ENCODE measurements around the gene CCM2L. TPM values are rescaled to one million over a fixed set of nuclear protein-coding genes. Genes with fewer than 3 reads are reported as not detected.

The CCM2L gene
- total and polyA plus RNA-seq, 2 donors (not counting 1 experiment from before 2014, with no cell fraction given), result not detected

DNA sequence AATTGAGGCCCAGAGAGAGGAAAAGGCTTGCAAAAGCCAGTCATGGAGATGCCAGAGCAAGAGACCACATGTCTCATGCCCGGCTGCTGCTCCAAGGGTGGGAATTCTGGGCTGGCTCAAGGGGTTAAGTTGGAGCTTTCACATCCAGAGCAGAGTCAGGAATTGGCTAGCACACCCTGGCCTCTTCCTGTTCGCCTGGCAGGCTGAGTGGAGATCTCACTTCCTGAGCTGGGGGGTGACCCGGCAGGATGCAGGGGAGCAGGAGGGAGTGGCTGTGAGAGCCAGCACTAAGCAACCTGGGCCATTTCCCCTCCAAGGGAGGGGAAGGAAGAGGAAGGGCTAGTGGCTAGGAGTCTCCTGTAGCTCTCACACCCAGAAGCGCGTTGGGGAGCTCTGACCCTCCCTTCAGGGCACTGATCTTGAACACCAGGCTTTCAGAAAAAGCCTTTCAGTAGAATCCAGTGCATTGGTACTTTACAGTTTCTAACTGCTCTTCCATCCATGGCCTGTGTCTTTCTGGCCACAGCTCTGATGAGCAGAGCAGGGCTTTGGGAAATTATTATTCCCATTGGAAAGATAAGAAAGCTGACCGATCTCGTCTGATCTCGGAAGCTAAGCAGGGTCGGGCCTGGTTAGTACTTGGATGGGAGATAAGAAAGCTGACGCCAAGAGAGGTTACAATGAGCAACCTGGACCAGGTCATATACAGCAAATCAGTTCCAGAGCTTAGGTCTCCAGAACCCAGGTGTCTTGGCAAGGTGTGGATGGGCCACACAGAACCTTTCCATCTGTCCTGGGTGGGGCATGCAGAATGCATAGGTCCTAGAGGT, 2.2 kb upstream of the CCM2L start:
- 50% methylated on average over 9 of the region's 10 CpGs for WGBS (ENCODE audit: insufficient coverage)
- no peak overlapping the region for H3K4me3 Mint-ChIP-seq
- no peaks in the 10 kb centered on the region for H3K9me3 ChIP-seq (ENCODE audit: control extremely low read depth in 1 of 3, control insufficient read depth in 2 of 3, insufficient read depth in 1 of 3, low read length in 2 of 3)
- no peak overlapping the region for H3K4me3 ChIP-seq (ENCODE audit: control extremely low read depth in 1 of 5, extremely low read depth in 1 of 5, insufficient read depth in 1 of 5, low read depth in 2 of 5, low read length in 4 of 5)
- intact Hi-C loops (cut with micrococcal nuclease), result no loop called here
- H3K79me2 ChIP-seq (ENCODE audit: control insufficient read depth, insufficient read depth, low read length), result no peaks in the 10 kb centered on the region
- TF ChIP-seq EZH2 (IDR thresholded peaks at IDR 0.05; ENCODE audit: borderline replicate concordance, insufficient read depth, low read depth, low read length, poor library complexity, severe bottlenecking) (no peak), CTCF (IDR thresholded peaks at IDR 0.05) (no peak)
- H3K27ac Mint-ChIP-seq, result no peak overlapping the region
- H2AFZ ChIP-seq (ENCODE audit: insufficient read depth, low read depth, low read length, poor library complexity, severe bottlenecking), result no peak overlapping the region
- H3K27me3 ChIP-seq (replicated peaks in 1 of 4; ENCODE audit: control extremely low read depth in 1 of 4, control insufficient read depth in 3 of 4, insufficient read depth in 4 of 4, low read length in 3 of 4), result peaks cover 0 to 8% (median 0%) of the 10 kb centered on the region in 4 experiments
- no peak for ATAC-seq (ENCODE audit: low read depth)
- H3K36me3 ChIP-seq (replicated peaks in 1 of 2; ENCODE audit: control extremely low read depth in 1 of 2, control insufficient read depth in 1 of 2, extremely low read depth in 1 of 2, insufficient read depth in 2 of 2, low read length in 1 of 2), result no peaks in the 10 kb centered on the region
- H3K4me1 Mint-ChIP-seq, result no peaks in the 10 kb centered on the region
- no peaks in the 10 kb centered on the region for H3K9me3 Mint-ChIP-seq (ENCODE audit: insufficient read depth)
- H3K9ac ChIP-seq (ENCODE audit: low read length), result no peak overlapping the region
- no peak overlapping the region for H3K27ac ChIP-seq (ENCODE audit: low read length in 2 of 2)
- no peaks in the 10 kb centered on the region for H4K20me1 ChIP-seq (ENCODE audit: control insufficient read depth, insufficient read depth, low read length, poor library complexity, severe bottlenecking)
- POLR2A ChIA-PET, result no interaction called here
- no peak for DNase-seq
- H3K27me3 Mint-ChIP-seq, result peaks cover 23% of the 10 kb centered on the region
- no peak overlapping the region for H3K4me2 ChIP-seq (replicated peaks; ENCODE audit: low read depth, low read length, poor library complexity, severe bottlenecking)
- CTCF ChIA-PET, result interaction anchor here (0.6 to 1.5 kb wide), 3 partner anchors 22 to 30 kb away, joined by 3 to 6 read pairs (median 3); no protein-coding TSS in a partner anchor
- no peaks in the 10 kb centered on the region for H3K4me1 ChIP-seq (ENCODE audit: control insufficient read depth in 2 of 2, insufficient read depth in 2 of 2, low read length in 2 of 2)

- H3K4me1 Mint-ChIP-seq, result no peaks in the 10 kb centered on the region
- H3K27ac Mint-ChIP-seq, result no peak overlapping the region
- DNase-seq (no peak), ATAC-seq (ENCODE audit: low read depth) (no peak)
- H3K27me3 ChIP-seq (replicated peaks in 1 of 4; ENCODE audit: control extremely low read depth in 1 of 4, control insufficient read depth in 3 of 4, insufficient read depth in 4 of 4, low read length in 3 of 4), result peaks cover 0 to 8% (median 0%) of the 10 kb centered on the region in 4 experiments
- H3K4me2 ChIP-seq (replicated peaks; ENCODE audit: low read depth, low read length, poor library complexity, severe bottlenecking), result no peak overlapping the region
- H2AFZ ChIP-seq (ENCODE audit: insufficient read depth, low read depth, low read length, poor library complexity, severe bottlenecking), result no peak overlapping the region
- H3K27ac ChIP-seq (ENCODE audit: low read length in 2 of 2), result no peak overlapping the region
- H3K9me3 Mint-ChIP-seq (ENCODE audit: insufficient read depth), result no peaks in the 10 kb centered on the region
- 97% methylated on average over 5 of the region's 7 CpGs for WGBS (ENCODE audit: insufficient coverage)
- H3K4me3 ChIP-seq (ENCODE audit: control extremely low read depth in 1 of 5, extremely low read depth in 1 of 5, insufficient read depth in 1 of 5, low read depth in 2 of 5, low read length in 4 of 5), result no peak overlapping the region
- H3K36me3 ChIP-seq (replicated peaks in 1 of 2; ENCODE audit: control extremely low read depth in 1 of 2, control insufficient read depth in 1 of 2, extremely low read depth in 1 of 2, insufficient read depth in 2 of 2, low read length in 1 of 2), result no peaks in the 10 kb centered on the region
- intact Hi-C loops (cut with micrococcal nuclease), result no loop called here
- H3K79me2 ChIP-seq (ENCODE audit: control insufficient read depth, insufficient read depth, low read length), result no peaks in the 10 kb centered on the region
- H3K4me3 Mint-ChIP-seq, result no peak overlapping the region
- TF ChIP-seq CTCF (IDR thresholded peaks at IDR 0.05) (no peak), EZH2 (IDR thresholded peaks at IDR 0.05; ENCODE audit: borderline replicate concordance, insufficient read depth, low read depth, low read length, poor library complexity, severe bottlenecking) (no peak)
- ChIA-PET CTCF (interaction anchor here (0.7 to 1.5 kb wide), 2 partner anchors 20 to 30 kb away, joined by 4 to 6 read pairs; no protein-coding TSS in a partner anchor), POLR2A (no interaction called here)
- no peaks in the 10 kb centered on the region for H4K20me1 ChIP-seq (ENCODE audit: control insufficient read depth, insufficient read depth, low read length, poor library complexity, severe bottlenecking)
- H3K9ac ChIP-seq (ENCODE audit: low read length), result no peak overlapping the region
- H3K9me3 ChIP-seq (ENCODE audit: control extremely low read depth in 1 of 3, control insufficient read depth in 2 of 3, insufficient read depth in 1 of 3, low read length in 2 of 3), result no peaks in the 10 kb centered on the region
- peaks cover 26% of the 10 kb centered on the region for H3K27me3 Mint-ChIP-seq
- H3K4me1 ChIP-seq (ENCODE audit: control insufficient read depth in 2 of 2, insufficient read depth in 2 of 2, low read length in 2 of 2), result no peaks in the 10 kb centered on the region
Observed at GRCh38 chr20:32009564-32009963, 674 bp upstream of the CCM2L start.
